Mesendoderm (in vitro differentiated cells): Measurements from ENCODE around the gene MARCOL.
A peak's percentile ranks its signal among the peaks of the same experiment; 100 is the strongest.
"Not testable (repeated sequence)": the region's sequence is repeated elsewhere in the genome, so short reads cannot be mapped to it uniquely, and the experiment has no call there.

Experiments used
- DNase-seq: peaks from one replicate; pipeline ENCODE4 v3.0.0; 2013
- H2AK5ac ChIP-seq: 2 replicates; pipeline ENCODE4 v1.6.1; 2013; ENCODE audit warnings: low read length, inconsistent platforms
- H2BK120ac ChIP-seq: 2 replicates; pipeline ENCODE4 v1.6.1; 2013; ENCODE audit warnings: low read depth, mild to moderate bottlenecking, low read length, moderate library complexity, mixed read lengths
- H2BK15ac ChIP-seq: replicated peaks from 2 replicates; pipeline ENCODE4 v1.6.1; 2013; ENCODE audit warnings: low read depth, mild to moderate bottlenecking, moderate library complexity
- H2BK5ac ChIP-seq: 2 replicates; pipeline ENCODE4 v1.6.1; 2013; ENCODE audit warnings: low read length, inconsistent platforms
- H3K18ac ChIP-seq: 2 replicates; pipeline ENCODE4 v1.6.1; 2013; ENCODE audit warnings: mild to moderate bottlenecking, low read length, mixed read lengths
- H3K23ac ChIP-seq: one replicate; pipeline ENCODE4 v1.6.1; 2013; ENCODE audit warnings: low read length
- H3K27ac ChIP-seq: 2 replicates; pipeline ENCODE4 v1.5.1; 2013; ENCODE audit warnings: low read depth, mild to moderate bottlenecking, inconsistent platforms, low read length, moderate library complexity
- H3K27me3 ChIP-seq: 2 replicates; pipeline ENCODE4 v1.6.1; 2013; ENCODE audit warnings: low read length, control low read depth, mild to moderate bottlenecking, inconsistent platforms; ENCODE audit not compliant: insufficient read depth, poor library complexity
- H3K36me3 ChIP-seq: 2 replicates; pipeline ENCODE4 v1.6.1; 2013; ENCODE audit warnings: low read length, inconsistent platforms; ENCODE audit not compliant: control insufficient read depth, insufficient read depth
- H3K4ac ChIP-seq: one replicate; pipeline ENCODE4 v1.6.1; 2013; ENCODE audit warnings: low read depth, mild to moderate bottlenecking, low read length, moderate library complexity
- H3K4me1 ChIP-seq: 2 replicates; pipeline ENCODE4 v1.6.1; 2013; ENCODE audit warnings: low read depth, low read length, inconsistent platforms; ENCODE audit not compliant: control insufficient read depth
- H3K4me2 ChIP-seq: 2 replicates; pipeline ENCODE4 v1.6.1; 2013; ENCODE audit warnings: low read length
- H3K4me3 ChIP-seq: 2 replicates; pipeline ENCODE4 v1.5.1; 2013; ENCODE audit warnings: mild to moderate bottlenecking, low read length
- H3K56ac ChIP-seq: one replicate; pipeline ENCODE4 v1.6.1; 2013; ENCODE audit warnings: low read length
- H3K79me1 ChIP-seq: 2 replicates; pipeline ENCODE4 v1.6.1; 2013; ENCODE audit warnings: low read length, inconsistent platforms
- H3K79me2 ChIP-seq: 2 replicates; pipeline ENCODE4 v1.6.1; 2013; ENCODE audit warnings: mild to moderate bottlenecking, low read length; ENCODE audit not compliant: control insufficient read depth, insufficient read depth
- H3K9ac ChIP-seq: 2 replicates; pipeline ENCODE4 v1.6.1; 2013; ENCODE audit warnings: low read length, inconsistent platforms
- H4K5ac ChIP-seq: one replicate; pipeline ENCODE4 v1.6.1; 2013; ENCODE audit warnings: low read length
- H4K8ac ChIP-seq: one replicate; pipeline ENCODE4 v1.6.1; 2013; ENCODE audit warnings: low read depth, mild to moderate bottlenecking, control low read depth, low read length, moderate library complexity
- WGBS: extraction: QIAGEN DNeasy Blood & Tissue Kit; methylation state at CpG from one replicate; pipeline ENCODE4 v1.1.7; 2013; ENCODE audit warnings: low lambda C conversion rate, missing lambda C conversion rate; ENCODE audit not compliant: insufficient coverage; ENCODE audit errors: extremely low coverage; 5-methylcytosine and 5-hydroxymethylcytosine counted together

The MARCOL gene

GRCh38 chr5:148268566-148268965 lies 30.2 kb downstream of the MARCOL start, which contains the start of gene SPINK13:
SPINK13 (plus strand) TSS chr5:148268794; CDS start chr5:148270073, 1,279 bp downstream.
- Histone ChIP-seq H2BK120ac (no peak within 1 kb of the TSS), H2BK5ac (no peak within 1 kb of the TSS), H3K27ac (no peak within 1 kb of the TSS), H3K18ac (no peak within 1 kb of the TSS), H4K8ac (no peak within 1 kb of the TSS), H3K27me3 (no peaks in the 10 kb centered on the region), H3K79me1 (no peaks in the 10 kb centered on the region), H3K4me1 (no peaks in the 10 kb centered on the region), H3K56ac (no peak within 1 kb of the TSS), H3K9ac (no peak within 1 kb of the TSS), H2AK5ac (no peak within 1 kb of the TSS), H3K36me3 (no peaks in the 10 kb centered on the region), H3K79me2 (no peaks in the 10 kb centered on the region), H4K5ac (no peak within 1 kb of the TSS), H3K4ac (no peak within 1 kb of the TSS), H2BK15ac (no peak within 1 kb of the TSS), H3K4me2 (no peak within 1 kb of the TSS), H3K4me3 (no peak within 1 kb of the TSS), H3K23ac (no peak within 1 kb of the TSS)
- WGBS, result no CpG with 5 or more reads among the region's 4 CpGs
- peak; percentile 31 for DNase-seq

GRCh38 chr5:148275129-148275528 lies 36.8 kb downstream of the MARCOL start:
- not testable (repeated sequence) for H2AK5ac ChIP-seq
- WGBS, result no CpG with 5 or more reads among the region's 2 CpGs

GRCh38 chr5:148280893-148281292 lies 42.6 kb downstream of the MARCOL start:
- H3K79me1 ChIP-seq, H2BK5ac ChIP-seq, H3K4me1 ChIP-seq, H3K9ac ChIP-seq, H3K23ac ChIP-seq, H3K4me3 ChIP-seq, H3K18ac ChIP-seq, H3K4me2 ChIP-seq, H3K4ac ChIP-seq, H4K8ac ChIP-seq, H3K56ac ChIP-seq, H3K36me3 ChIP-seq, H2BK15ac ChIP-seq, H2AK5ac ChIP-seq, H2BK120ac ChIP-seq, H3K79me2 ChIP-seq, H3K27me3 ChIP-seq, H3K27ac ChIP-seq, H4K5ac ChIP-seq: not testable (repeated sequence)
- DNase-seq, result peak; percentile 14
- WGBS, result no CpG with 5 or more reads among the region's 5 CpGs

More at GRCh38 chr5:148275129-148275528, 36.8 kb downstream of the MARCOL start:
- not testable (repeated sequence) for H2BK120ac ChIP-seq, H4K5ac ChIP-seq, H3K4ac ChIP-seq, H3K23ac ChIP-seq, H3K27me3 ChIP-seq, H4K8ac ChIP-seq, H3K9ac ChIP-seq, H3K56ac ChIP-seq, H3K18ac ChIP-seq, H3K4me1 ChIP-seq, H3K36me3 ChIP-seq, H3K79me1 ChIP-seq, H2BK15ac ChIP-seq, H3K4me3 ChIP-seq, H3K4me2 ChIP-seq, H2BK5ac ChIP-seq, H3K27ac ChIP-seq, DNase-seq, H3K79me2 ChIP-seq

- H3K9ac ChIP-seq, H3K4me1 ChIP-seq, H3K36me3 ChIP-seq, H2AK5ac ChIP-seq, H3K79me1 ChIP-seq, H3K4me2 ChIP-seq, H2BK15ac ChIP-seq, H3K23ac ChIP-seq, H3K79me2 ChIP-seq, H2BK5ac ChIP-seq, H3K27ac ChIP-seq, H2BK120ac ChIP-seq, H3K27me3 ChIP-seq, H3K56ac ChIP-seq, H3K4ac ChIP-seq, H4K8ac ChIP-seq, DNase-seq, H3K18ac ChIP-seq, H4K5ac ChIP-seq, H3K4me3 ChIP-seq: not testable (repeated sequence)
- no CpG with 5 or more reads among the region's 4 CpGs for whole genome bisulfite sequencing
Measured at GRCh38 chr5:148281336-148281735, 43.0 kb downstream of the MARCOL start.

GRCh38 chr5:148290271-148291195 lies 52.2 kb downstream of the MARCOL start:
- H3K9ac ChIP-seq, result no peak overlapping the region
- no peak overlapping the region for H3K4me2 ChIP-seq
- no peak overlapping the region for H2BK5ac ChIP-seq
- no peak overlapping the region for H2BK15ac ChIP-seq
- H3K56ac ChIP-seq, result no peak overlapping the region
- no peaks in the 10 kb centered on the region for H3K4me1 ChIP-seq
- H2BK120ac ChIP-seq, result no peak overlapping the region
- H3K79me1 ChIP-seq, result no peaks in the 10 kb centered on the region
- H4K8ac ChIP-seq, result no peak overlapping the region
- H3K4ac ChIP-seq, result no peak overlapping the region
- H3K36me3 ChIP-seq, result no peaks in the 10 kb centered on the region
- H2AK5ac ChIP-seq, result no peak overlapping the region
- H3K79me2 ChIP-seq, result no peaks in the 10 kb centered on the region
- peak; percentile 54 for DNase-seq
- no CpG with 5 or more reads among the region's 6 CpGs for WGBS
- H3K18ac ChIP-seq, result no peak overlapping the region
- H3K23ac ChIP-seq, result no peak overlapping the region
- no peak overlapping the region for H4K5ac ChIP-seq
- H3K27ac ChIP-seq, result no peak overlapping the region
- H3K4me3 ChIP-seq, result no peak overlapping the region
- no peaks in the 10 kb centered on the region for H3K27me3 ChIP-seq
